GM21528 (cell line): ENCODE measurements around the gene EPS8L1.
"Not testable (repeated sequence)": the region's sequence is repeated elsewhere in the genome, so short reads cannot be mapped to it uniquely, and the experiment has no call there.

ENCODE experiments used
- ATAC-seq: cut with Tn5 transposase; IDR thresholded peaks from one replicate; pipeline ENCODE4 v1.9.1; 2021; ENCODE audit warnings: mild to moderate bottlenecking, moderate library complexity; ENCODE audit not compliant: unreplicated experiment, low FRiP score

Gene EPS8L1

GRCh38 chr19:55092423-55093318, 17.0 kb downstream of the EPS8L1 start:
- ATAC-seq, result no peak

GRCh38 chr19:55094456-55095259, 19.0 kb downstream of the EPS8L1 start:
- ATAC-seq, result no peak

GRCh38 chr19:55095260-55096060, 19.8 kb downstream of the EPS8L1 start:
- no peak for ATAC-seq

GRCh38 chr19:55096061-55096701, 20.5 kb downstream of the EPS8L1 start:
- no peak for ATAC-seq

- no peak for ATAC-seq
These were observed 22.4 kb downstream of the EPS8L1 start for GRCh38 chr19:55097864-55098715.

GRCh38 chr19:55098716-55099556, 23.3 kb downstream of the EPS8L1 start:
- ATAC-seq, result no peak

- ATAC-seq, result no peak
These were observed 24.2 kb downstream of the EPS8L1 start for GRCh38 chr19:55099557-55100506.

GRCh38 chr19:55101261-55101660, 25.6 kb downstream of the EPS8L1 start:
- ATAC-seq, result no peak

- no peak for ATAC-seq
These were observed 27.5 kb downstream of the EPS8L1 start for GRCh38 chr19:55103190-55103589.

GRCh38 chr19:55105237-55105636, 29.6 kb downstream of the EPS8L1 start:
- ATAC-seq, result no peak

- no peak for ATAC-seq
These were observed 30.9 kb downstream of the EPS8L1 start for GRCh38 chr19:55106591-55106990.

- not testable (repeated sequence) for ATAC-seq
These were observed 31.6 kb downstream of the EPS8L1 start for GRCh38 chr19:55107252-55107651.

- no peak for ATAC-seq
These were observed 34.0 kb downstream of the EPS8L1 start for GRCh38 chr19:55109527-55110291.

- ATAC-seq, result no peak
These were observed 35.7 kb downstream of the EPS8L1 start for GRCh38 chr19:55111238-55111831.

GRCh38 chr19:55112246-55112776, 36.6 kb downstream of the EPS8L1 start:
- ATAC-seq, result no peak
